Measurements from ENCODE around the gene FSIP1.

DNA sequence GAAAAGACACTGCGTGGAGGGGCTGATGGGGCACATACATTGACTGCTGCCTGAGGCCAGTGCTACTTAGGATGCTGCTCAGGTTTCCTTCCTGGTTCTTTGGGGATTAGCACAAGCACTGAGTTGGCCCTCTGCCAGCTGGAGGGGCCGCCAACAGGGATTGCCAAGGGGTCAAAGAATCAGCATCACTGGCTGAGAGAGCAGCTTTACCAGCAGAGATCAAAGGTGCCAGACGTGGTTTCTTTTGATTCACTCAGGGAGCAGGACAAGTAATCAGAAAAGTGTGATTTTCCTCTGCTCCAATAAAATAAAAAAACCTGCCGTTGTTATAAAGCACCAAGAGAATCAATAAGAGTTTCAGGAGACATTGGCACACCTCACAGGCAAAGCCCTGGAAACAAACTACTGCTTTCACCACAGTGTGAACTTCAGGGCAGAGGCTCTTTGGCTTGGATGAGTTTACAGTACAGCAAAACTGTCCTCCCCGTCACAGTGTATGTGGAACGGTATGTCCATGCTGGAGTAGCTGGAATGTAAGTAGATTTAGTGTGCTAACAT, 45.8 kb upstream of the FSIP1 start:
- no peak for TF ChIP-seq CTCF (IDR thresholded peaks at IDR 0.05)
- TF ChIP-seq POLR2A (IDR thresholded peaks at IDR 0.05), result no peak
- no peak for TF ChIP-seq EP300 (IDR thresholded peaks at IDR 0.05)

Data from ovary (tissue), 3 donors.